Kidney (tissue), 14 donors: Measurements from ENCODE around the gene MAP2K6. TPM values are rescaled to one million over a fixed set of nuclear protein-coding genes. Genes with fewer than 3 reads are reported as not detected.

Experiments
- DNase-seq, 5 donors: peaks; one replicate each; pipeline ENCODE4 v3.0.0-alpha.2; 2013 to 2020
- FAIRE-seq: peaks from 2 replicates; lab custom pipeline; 2012; peaks lifted over from hg19 to GRCh38; lab: Jason Lieb, UNC
- H3K27ac ChIP-seq, 2 donors: one replicate each; pipeline ENCODE4 v1.7.0; 2013; ENCODE audit warnings: low read depth in 2 of 2, low read length in 2 of 2, inconsistent platforms in 1 of 2
- H3K27me3 ChIP-seq: one replicate; pipeline ENCODE4 v1.7.1; 2013; ENCODE audit warnings: low read length, inconsistent platforms; ENCODE audit not compliant: control insufficient read depth, insufficient read depth
- H3K36me3 ChIP-seq, 3 donors: one replicate each; pipeline versions ENCODE4 v1.7.0 to v1.7.1; 2013; ENCODE audit warnings: low read length in 3 of 3, control low read depth in 1 of 3, inconsistent platforms in 1 of 3; ENCODE audit not compliant: insufficient read depth in 3 of 3, control insufficient read depth in 2 of 3
- H3K4me1 ChIP-seq, 3 donors: one replicate each; pipeline versions ENCODE4 v1.7.0 to v1.7.1; 2013; ENCODE audit warnings: low read length in 3 of 3, inconsistent platforms in 1 of 3, low read depth in 1 of 3; ENCODE audit not compliant: control insufficient read depth in 2 of 3, insufficient read depth in 2 of 3
- H3K4me3 ChIP-seq, 3 donors: one replicate each; pipeline versions ENCODE4 v1.7.0 to v1.8.1; 2013; ENCODE audit warnings: low read length in 3 of 3, control low read depth in 1 of 3, inconsistent platforms in 1 of 3
- H3K9ac ChIP-seq, 3 donors: one replicate each; pipeline versions ENCODE4 v1.7.0 to v1.7.1; 2013; ENCODE audit warnings: low read length in 3 of 3, control low read depth in 1 of 3, inconsistent platforms in 1 of 3
- H3K9me3 ChIP-seq, 3 donors: one replicate each; pipeline versions ENCODE4 v1.7.0 to v1.7.1; 2013; ENCODE audit warnings: low read length in 3 of 3, control low read depth in 1 of 3, inconsistent platforms in 1 of 3; ENCODE audit not compliant: control insufficient read depth in 2 of 3, insufficient read depth in 1 of 3
- intact Hi-C: fragments of 100-400 bp; cut with DNase I; formaldehyde crosslinking; loops from one replicate; pipeline ENCODE4 v1.11.1; 2022
- polyA plus RNA-seq: library from polyadenylated mRNA; stranded (reverse); fragments of 350-450 nt; fragmentation: Illumina TruSeq; extraction: RNeasy Lipid Tissue Mini Kit (QIAGEN cat#74804); gene quantifications from one replicate; pipeline ENCODE4 v1.2.3, GENCODE V29; 2014; ENCODE audit warnings: low read depth, low replicate concordance; ENCODE audit not compliant: insufficient read depth
- total RNA-seq: library from RNA; stranded (reverse); fragmentation: NEBNext Ultra II Directional; extraction: Animal tissue kit (Norgen Biotek cat#: 25700); gene quantifications from one replicate; pipeline ENCODE4 v1.2.1, GENCODE V29; 2021
- TF ChIP-seq, protein P1 (sequence below): IDR thresholded peaks from 3 replicates; pipeline ENCODE4 v1.5.1; 2012; ENCODE audit warnings: mild to moderate bottlenecking, moderate library complexity, borderline replicate concordance; ENCODE audit not compliant: insufficient read depth; ENCODE audit errors: extremely low read depth
- donor health status: control.
- donor health status: control.
- donor health status: control.
- donor health status: control.
- donor health status: control.
- donor health status: DM: yes; HTN: yes; CAD: no.
- donor health status: Normal renal cell carcinoma (clear cell type).

MAP2K6 gene
- total and polyA plus RNA-seq, 2 donors from 2014 or later, result 8.6 to 10.2 TPM

DNA sequence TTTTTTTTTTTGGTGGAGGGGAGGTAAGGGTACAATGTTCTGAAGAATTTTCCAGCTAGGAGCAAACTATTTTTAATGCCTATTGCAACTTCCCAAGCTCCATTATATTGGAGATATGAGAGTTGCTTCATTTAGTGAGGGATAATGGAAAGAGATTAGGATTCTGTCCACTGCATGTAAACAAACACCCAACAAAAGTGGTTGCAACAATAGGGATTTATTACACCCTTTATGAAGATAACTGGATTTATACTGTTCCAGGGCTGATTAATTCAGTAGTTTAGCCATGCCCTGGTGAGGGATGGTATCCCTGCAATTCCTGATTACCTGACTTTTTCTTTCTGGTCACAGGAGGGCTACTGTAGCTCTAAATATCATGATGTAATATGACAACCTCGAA is 40.5 kb downstream of the MAP2K6 start:
- H3K36me3 ChIP-seq, result no peaks in the 10 kb centered on the region
- no peaks in the 10 kb centered on the region for H3K9me3 ChIP-seq
- H3K27me3 ChIP-seq, result no peaks in the 10 kb centered on the region
- FAIRE-seq (no peak), DNase-seq (no peak)
- H3K9ac ChIP-seq, result no peak overlapping the region
- TF ChIP-seq, protein P1, sequence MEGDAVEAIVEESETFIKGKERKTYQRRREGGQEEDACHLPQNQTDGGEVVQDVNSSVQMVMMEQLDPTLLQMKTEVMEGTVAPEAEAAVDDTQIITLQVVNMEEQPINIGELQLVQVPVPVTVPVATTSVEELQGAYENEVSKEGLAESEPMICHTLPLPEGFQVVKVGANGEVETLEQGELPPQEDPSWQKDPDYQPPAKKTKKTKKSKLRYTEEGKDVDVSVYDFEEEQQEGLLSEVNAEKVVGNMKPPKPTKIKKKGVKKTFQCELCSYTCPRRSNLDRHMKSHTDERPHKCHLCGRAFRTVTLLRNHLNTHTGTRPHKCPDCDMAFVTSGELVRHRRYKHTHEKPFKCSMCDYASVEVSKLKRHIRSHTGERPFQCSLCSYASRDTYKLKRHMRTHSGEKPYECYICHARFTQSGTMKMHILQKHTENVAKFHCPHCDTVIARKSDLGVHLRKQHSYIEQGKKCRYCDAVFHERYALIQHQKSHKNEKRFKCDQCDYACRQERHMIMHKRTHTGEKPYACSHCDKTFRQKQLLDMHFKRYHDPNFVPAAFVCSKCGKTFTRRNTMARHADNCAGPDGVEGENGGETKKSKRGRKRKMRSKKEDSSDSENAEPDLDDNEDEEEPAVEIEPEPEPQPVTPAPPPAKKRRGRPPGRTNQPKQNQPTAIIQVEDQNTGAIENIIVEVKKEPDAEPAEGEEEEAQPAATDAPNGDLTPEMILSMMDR, result no peak
- no peak overlapping the region for H3K27ac ChIP-seq
- H3K4me1 ChIP-seq, result peaks cover 0 to 5% (median 0%) of the 10 kb centered on the region in 3 donors
- intact Hi-C loops, result no loop called here
- no peak overlapping the region for H3K4me3 ChIP-seq

DNA sequence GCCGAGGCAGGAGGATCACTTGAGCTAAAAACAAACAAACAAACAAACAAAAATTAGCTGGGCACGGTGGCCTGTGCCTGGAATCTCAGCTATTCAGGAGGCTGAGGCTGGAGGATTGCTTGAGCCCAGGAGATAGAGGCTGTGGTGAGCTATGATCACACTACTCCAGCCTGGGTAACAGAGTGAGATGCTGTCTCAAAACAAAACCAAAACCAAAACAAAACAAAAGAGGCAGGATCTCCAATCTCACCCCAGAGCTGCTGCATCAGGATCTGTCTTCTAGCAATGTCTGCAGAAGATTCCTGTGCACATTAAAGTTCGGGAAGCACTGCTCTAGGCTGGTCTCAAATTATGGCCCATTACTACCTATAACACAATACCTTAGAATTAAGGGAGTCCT is 43.1 kb downstream of the MAP2K6 start:
- Histone ChIP-seq H3K4me1 (no peaks in the 10 kb centered on the region), H3K36me3 (no peaks in the 10 kb centered on the region), H3K9ac (no peak overlapping the region), H3K27ac (no peak overlapping the region), H3K27me3 (no peaks in the 10 kb centered on the region), H3K9me3 (no peaks in the 10 kb centered on the region), H3K4me3 (no peak overlapping the region)
- TF ChIP-seq, protein P1, result no peak
- DNase-seq (no peak), FAIRE-seq (no peak)
- intact Hi-C loops, result no loop called here

DNA sequence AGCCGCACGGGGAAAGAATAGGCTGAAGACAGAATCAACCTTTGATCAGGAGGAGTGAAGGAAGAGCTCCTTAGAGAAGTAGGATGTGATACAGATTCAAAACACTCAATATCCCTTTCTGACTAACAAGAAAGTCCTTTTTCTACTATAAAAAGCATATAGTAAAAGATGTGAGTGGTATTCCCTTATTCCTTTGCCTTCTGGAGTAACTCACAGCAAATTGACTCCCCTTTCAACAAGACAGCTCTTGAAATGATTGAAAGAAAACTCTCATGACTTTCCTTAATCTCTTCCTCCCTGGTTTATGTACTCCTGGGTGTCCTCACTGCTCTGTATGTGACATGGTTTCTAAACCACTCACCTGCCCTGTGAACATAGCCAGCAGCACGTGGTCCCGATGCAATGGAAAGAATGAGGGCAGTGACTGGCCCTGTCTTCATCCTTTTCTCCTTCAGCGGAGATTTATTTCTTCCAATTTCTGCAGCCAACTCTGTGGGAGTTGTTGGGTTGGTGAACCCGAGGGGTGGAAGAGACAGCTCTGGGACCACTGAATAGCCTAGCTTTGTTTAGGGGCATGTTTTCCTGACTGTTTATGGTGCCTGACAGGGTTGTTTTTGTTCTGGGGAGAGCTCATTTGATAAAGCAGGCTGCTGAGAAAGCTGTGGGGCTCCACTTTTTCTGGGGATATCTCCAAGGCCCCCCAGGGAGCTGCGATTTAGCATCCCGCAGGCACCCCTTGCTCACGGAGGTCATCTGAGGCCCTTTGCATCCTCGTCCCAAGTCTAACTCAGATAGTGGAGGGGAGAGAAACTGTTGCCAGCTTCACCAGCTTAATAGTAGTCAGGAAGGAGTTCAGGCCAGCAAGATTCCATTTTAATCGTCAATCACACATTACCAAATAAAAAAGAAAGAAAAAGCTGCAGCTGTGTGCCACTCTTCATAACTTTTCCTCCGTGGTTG is 46.7 kb downstream of the MAP2K6 start:
- peak in 3 of 5 donors; percentile 48 to 74 (median 73) for DNase-seq

More for the DNA sequence above, 46.7 kb downstream of the MAP2K6 start:
- peak overlapping the region in 1 of 2 donors; percentile 29 for H3K27ac ChIP-seq
- peak overlapping the region in 1 of 3 donors; percentile 38 for H3K9ac ChIP-seq
- H3K27me3 ChIP-seq, result no peaks in the 10 kb centered on the region
- intact Hi-C loops, result no loop called here
- H3K4me1 ChIP-seq, result no peaks in the 10 kb centered on the region
- no peak for FAIRE-seq
- H3K4me3 ChIP-seq, result no peak overlapping the region
- TF ChIP-seq, protein P1, result no peak
- no peaks in the 10 kb centered on the region for H3K36me3 ChIP-seq
- no peaks in the 10 kb centered on the region for H3K9me3 ChIP-seq
